ENCODE results near the gene CHORDC1. TPM values are rescaled to one million over a fixed set of nuclear protein-coding genes. Genes with fewer than 3 reads are reported as not detected.

Gene CHORDC1
- total RNA-seq = 62.5 TPM

DNA sequence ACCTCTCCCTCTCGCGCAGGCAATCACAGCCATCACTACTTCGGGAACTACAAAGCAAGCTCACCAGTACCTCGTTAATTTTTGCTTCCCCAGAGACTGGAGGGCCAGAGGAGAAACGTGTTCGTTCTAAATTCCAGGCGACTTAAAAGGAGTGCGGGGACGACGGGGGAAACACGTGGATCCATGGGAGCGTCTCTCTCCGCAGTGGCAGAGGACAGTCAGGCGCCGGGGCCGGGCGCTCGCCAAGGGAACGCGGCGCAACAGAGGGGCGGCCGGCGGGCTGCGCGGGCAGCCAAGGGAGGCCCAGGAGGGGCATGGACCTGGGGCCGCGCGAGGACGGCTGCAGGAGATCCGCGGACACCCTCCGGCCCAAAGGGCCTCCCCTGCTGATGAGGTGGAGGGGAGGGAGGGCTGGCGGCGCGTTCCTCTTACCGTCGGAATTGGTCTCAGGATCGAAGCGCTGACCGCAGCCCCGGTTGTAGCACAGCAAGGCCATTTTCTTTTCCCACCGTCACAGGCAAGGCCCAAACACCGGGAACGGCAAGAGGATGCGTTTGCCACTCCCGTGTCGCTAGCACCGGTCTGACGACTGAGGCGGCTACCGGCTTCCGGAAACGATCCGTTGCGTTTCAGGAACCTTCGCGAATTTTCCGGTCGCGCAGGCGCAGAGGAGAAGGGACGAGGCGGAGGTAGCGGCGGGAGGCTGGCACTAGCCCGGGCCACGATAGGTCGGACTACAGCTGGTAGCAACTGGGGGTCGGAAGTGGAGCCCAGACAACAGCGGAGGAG lies at the start of gene CHORDC1:
TSS of gene CHORDC1 (minus strand) at position 591 of the 789 bp plus-strand sequence. CDS start at position 496, 95 bp downstream.

Other genes starting within 250 kb of the CHORDC1 start
- gene TRIM49C, start 191.9 kb downstream of the CHORDC1 start, total RNA-seq = not detected
- gene UBTFL1, start 137.1 kb downstream of the CHORDC1 start, total RNA-seq = not detected
- gene NAALAD2, start 88.4 kb downstream of the CHORDC1 start, total RNA-seq = 16.8 TPM